GM18520 (cell line): Measurements from ENCODE around the gene TIE1.

Source experiments
- ATAC-seq: cut with Tn5 transposase; IDR thresholded peaks from one replicate; pipeline ENCODE4 v1.9.1; 2021; ENCODE audit not compliant: unreplicated experiment

The TIE1 gene

GRCh38 chr1:43334453-43335205 is 33.8 kb downstream of the TIE1 start:
- no peak for ATAC-seq

DNA sequence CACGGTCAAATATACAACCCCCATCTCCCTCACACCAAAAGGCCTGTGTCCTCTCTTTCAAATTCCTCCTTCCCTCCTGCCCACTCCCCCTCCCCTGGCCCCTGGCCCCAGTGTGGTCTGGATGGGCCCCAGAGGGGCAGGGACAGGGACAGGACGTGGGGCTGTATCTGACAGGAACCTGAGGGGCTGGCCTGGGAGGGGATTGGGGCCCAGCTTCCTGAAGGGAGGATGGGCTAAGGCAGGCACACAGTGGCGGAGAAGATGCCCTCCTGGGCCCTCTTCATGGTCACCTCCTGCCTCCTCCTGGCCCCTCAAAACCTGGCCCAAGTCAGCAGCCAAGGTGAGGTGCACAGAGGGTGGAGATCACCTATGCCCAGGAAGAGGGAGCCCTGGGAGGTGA is 36.8 kb downstream of the TIE1 start, which contains the start of gene MPL:
TSS of gene MPL (plus strand) at position 231 of the 400 bp plus-strand sequence. CDS start at position 262, 31 bp downstream.
- ATAC-seq, result no peak

DNA sequence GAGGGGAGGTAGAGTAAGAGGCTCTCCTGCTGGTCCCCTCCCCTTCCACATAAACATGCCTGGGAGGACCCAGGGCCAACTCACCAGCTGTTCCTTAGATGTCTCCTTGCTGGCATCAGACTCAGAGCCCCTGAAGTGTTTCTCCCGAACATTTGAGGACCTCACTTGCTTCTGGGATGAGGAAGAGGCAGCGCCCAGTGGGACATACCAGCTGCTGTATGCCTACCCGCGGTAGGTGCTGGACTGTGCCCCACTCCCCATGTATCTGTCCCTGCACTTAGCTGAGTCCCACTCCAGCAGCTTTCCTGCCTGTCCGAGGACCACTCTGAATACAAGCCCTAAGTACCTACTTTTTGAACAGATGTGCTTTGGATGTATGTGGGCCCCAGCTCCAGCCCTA is 37.2 kb downstream of the TIE1 start:
- ATAC-seq, result no peak

GRCh38 chr1:43339584-43340232 is 38.9 kb downstream of the TIE1 start:
- ATAC-seq, result no peak

- ATAC-seq, result no peak
These were observed 39.8 kb downstream of the TIE1 start for GRCh38 chr1:43340559-43340958.

DNA sequence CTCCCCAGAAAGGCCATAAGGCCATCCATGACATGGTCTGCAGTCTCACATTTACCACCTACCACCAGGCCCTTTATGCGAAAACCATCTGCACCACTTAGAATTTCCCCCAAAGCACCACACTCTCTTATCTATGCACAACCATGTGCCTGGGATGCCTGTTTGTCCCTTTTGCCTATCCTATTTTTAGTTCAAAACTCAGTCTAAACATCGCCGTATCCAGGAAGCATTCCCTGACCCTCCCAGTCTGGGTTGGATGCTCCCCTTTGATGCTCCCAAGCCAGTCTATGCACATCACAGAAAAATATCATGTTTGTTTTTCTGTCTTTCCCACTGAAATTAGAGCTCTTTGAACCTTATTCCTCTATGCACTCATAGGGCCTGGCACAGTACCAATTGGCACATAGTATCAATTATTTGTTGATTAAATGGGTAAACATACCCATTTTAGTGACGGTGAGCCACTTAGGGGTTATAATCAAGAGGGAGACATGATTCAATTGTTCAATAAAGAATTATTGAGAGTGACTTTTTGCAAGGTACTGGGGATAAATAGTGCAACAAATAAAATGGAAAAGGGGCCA is 43.6 kb downstream of the TIE1 start:
- no peak for ATAC-seq

- ATAC-seq, result no peak
These were observed 44.3 kb downstream of the TIE1 start for GRCh38 chr1:43345120-43345519.

GRCh38 chr1:43346636-43347035 is 45.9 kb downstream of the TIE1 start:
- no peak for ATAC-seq

DNA sequence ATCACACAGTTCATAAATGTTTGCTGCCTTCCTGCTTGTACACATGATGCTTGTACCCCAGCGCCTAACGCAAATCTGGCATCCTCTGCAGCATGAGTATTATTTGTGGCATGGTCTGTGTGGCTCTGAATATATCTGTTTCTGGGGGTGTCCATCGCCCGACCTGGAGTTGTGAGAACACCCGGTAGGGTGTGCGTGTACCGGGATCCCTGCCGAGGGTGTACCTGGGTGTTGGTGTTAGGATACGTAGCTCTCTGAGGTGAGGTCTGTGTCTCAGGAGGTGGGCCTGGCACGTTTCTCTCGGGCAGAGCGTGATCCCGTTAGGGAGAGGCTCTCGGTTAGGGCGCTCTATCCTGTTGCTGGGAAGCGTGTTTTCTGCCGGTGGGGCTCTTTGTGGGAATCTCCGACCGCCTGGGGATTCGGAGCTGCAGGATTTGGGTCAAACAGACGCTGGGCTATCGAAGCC is 47.6 kb downstream of the TIE1 start:
- ATAC-seq, result no peak

DNA sequence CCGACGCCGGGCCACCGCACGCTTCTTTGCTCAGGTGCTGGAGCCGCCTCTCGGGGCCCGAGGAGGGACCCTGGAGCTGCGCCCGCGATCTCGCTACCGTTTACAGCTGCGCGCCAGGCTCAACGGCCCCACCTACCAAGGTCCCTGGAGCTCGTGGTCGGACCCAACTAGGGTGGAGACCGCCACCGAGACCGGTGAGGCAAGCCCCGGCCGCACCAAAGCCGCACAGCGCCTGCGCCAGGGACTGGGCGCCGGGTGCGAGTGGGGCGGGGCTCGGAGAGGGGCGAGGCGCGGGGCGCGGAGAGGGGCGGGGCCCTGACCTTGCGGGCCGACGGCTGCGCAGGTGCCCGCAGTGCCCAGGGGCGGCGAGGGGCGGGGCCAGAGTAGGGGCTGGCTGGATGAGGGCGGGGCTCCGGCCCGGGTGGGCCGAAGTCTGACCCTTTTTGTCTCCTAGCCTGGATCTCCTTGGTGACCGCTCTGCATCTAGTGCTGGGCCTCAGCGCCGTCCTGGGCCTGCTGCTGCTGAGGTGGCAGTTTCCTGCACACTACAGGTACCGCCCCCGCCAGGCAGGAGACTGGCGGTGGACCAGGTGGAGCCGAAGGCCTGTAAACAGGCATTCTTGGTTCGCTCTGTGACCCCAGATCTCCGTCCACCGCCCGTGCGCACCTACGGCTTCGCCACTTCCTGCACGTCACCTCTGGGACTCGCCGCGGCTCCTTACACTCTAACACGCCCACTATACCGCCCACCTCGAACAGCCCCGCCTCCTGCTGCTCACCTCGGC is 48.2 kb downstream of the TIE1 start:
- ATAC-seq, result no peak

- ATAC-seq, result no peak
These were observed 49.0 kb downstream of the TIE1 start for GRCh38 chr1:43349594-43350306.

DNA sequence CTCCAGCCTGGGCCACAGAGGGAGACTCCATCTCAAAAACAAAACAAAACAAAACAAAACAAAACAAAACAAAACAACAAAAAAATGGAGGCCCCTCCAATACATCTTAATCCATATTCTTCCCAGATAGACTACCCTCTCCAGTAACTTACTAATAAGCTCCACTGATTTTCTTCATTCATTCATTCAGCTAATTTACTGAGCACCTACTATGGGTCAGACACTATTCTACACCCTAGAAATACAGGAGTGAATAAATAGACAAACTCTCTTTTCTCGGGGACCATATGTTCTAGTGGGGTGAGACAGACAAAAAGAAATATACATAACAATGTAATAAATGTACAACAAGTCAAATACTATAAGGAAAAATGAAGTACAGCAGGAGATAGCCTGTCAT is 50.2 kb downstream of the TIE1 start:
- no peak for ATAC-seq

GRCh38 chr1:43351421-43352350 is 50.9 kb downstream of the TIE1 start:
- ATAC-seq, result no peak

GRCh38 chr1:43352351-43352705 is 51.5 kb downstream of the TIE1 start:
- ATAC-seq, result no peak

DNA sequence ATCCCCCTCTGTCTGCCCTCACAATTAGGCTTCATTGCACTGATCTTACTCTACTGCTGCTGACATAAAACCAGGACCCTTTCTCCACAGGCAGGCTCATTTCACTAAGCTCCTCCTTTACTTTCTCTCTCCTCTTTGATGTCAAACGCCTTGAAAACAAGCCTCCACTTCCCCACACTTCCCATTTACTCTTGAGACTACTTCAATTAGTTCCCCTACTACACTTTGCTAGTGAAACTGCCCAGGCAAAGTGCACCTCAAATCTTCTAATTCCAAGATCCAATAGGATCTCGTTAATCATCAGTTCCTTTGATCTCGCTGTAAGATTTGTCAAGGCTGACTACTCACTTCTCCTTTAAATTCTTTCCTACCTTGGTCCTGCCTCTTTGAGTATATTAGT is 52.1 kb downstream of the TIE1 start:
- no peak for ATAC-seq

GRCh38 chr1:43354471-43354870 is 53.7 kb downstream of the TIE1 start:
- ATAC-seq, result no peak

- ATAC-seq, result no peak
These were observed 54.2 kb downstream of the TIE1 start for GRCh38 chr1:43354936-43355335.

GRCh38 chr1:43357251-43357650 is 56.5 kb downstream of the TIE1 start:
- no peak for ATAC-seq

- ATAC-seq, result no peak
These were observed 57.5 kb downstream of the TIE1 start for GRCh38 chr1:43358121-43358745.
